Measurements from ENCODE around the gene SHROOM1. TPM values are rescaled to one million over a fixed set of nuclear protein-coding genes. Genes with fewer than 3 reads are reported as not detected.
A peak's percentile ranks its signal among the peaks of the same experiment; 100 is the strongest.
"Not testable (repeated sequence)": the region's sequence is repeated elsewhere in the genome, so short reads cannot be mapped to it uniquely, and the experiment has no call there.

The SHROOM1 gene
- polyA plus RNA-seq, 1 donor from 2014 or later = 1.8 TPM

- Histone ChIP-seq H3K4me2 (ENCODE audit: low read length) (no peak overlapping the region), H3K9ac (ENCODE audit: low read length) (no peak overlapping the region), H4K20me1 (ENCODE audit: insufficient read depth) (no peaks in the 10 kb centered on the region), H3F3A (ENCODE audit: insufficient read depth, low read length, poor library complexity, severe bottlenecking) (no peaks in the 10 kb centered on the region), H3K9me3 (ENCODE audit: low read length) (no peaks in the 10 kb centered on the region), H3K27ac (ENCODE audit: low read length) (no peak overlapping the region), H3K9me2 (ENCODE audit: insufficient read depth, low read length) (no peaks in the 10 kb centered on the region), H2AFZ (ENCODE audit: low read depth, low read length) (no peak overlapping the region), H3K4me3 (ENCODE audit: low read length) (no peak overlapping the region), H3K36me3 (ENCODE audit: insufficient read depth, low read length) (no peaks in the 10 kb centered on the region), H3K79me2 (replicated peaks; ENCODE audit: insufficient read depth, low read length) (no peaks in the 10 kb centered on the region), H3K27me3 (ENCODE audit: insufficient read depth, low read depth, low read length) (peaks cover 24% of the 10 kb centered on the region)
- TF ChIP-seq, protein P1, sequence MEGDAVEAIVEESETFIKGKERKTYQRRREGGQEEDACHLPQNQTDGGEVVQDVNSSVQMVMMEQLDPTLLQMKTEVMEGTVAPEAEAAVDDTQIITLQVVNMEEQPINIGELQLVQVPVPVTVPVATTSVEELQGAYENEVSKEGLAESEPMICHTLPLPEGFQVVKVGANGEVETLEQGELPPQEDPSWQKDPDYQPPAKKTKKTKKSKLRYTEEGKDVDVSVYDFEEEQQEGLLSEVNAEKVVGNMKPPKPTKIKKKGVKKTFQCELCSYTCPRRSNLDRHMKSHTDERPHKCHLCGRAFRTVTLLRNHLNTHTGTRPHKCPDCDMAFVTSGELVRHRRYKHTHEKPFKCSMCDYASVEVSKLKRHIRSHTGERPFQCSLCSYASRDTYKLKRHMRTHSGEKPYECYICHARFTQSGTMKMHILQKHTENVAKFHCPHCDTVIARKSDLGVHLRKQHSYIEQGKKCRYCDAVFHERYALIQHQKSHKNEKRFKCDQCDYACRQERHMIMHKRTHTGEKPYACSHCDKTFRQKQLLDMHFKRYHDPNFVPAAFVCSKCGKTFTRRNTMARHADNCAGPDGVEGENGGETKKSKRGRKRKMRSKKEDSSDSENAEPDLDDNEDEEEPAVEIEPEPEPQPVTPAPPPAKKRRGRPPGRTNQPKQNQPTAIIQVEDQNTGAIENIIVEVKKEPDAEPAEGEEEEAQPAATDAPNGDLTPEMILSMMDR (IDR thresholded peaks at IDR 0.05; ENCODE audit: poor library complexity, severe bottlenecking) = no peak
- TF ChIP-seq TAF1 (IDR thresholded peaks at IDR 0.05; ENCODE audit: low read depth) (no peak), POLR2AphosphoS5 (IDR thresholded peaks at IDR 0.05) (no peak), RAD21 (conservative IDR thresholded peaks at IDR 0.05) (no peak), EZH2 (IDR thresholded peaks at IDR 0.05; ENCODE audit: borderline replicate concordance, insufficient read depth, low read length, poor library complexity, severe bottlenecking) (no peak), EP300 (conservative IDR thresholded peaks at IDR 0.05; ENCODE audit: poor library complexity, severe bottlenecking) (no peak)
- TF ChIP-seq, protein P2, sequence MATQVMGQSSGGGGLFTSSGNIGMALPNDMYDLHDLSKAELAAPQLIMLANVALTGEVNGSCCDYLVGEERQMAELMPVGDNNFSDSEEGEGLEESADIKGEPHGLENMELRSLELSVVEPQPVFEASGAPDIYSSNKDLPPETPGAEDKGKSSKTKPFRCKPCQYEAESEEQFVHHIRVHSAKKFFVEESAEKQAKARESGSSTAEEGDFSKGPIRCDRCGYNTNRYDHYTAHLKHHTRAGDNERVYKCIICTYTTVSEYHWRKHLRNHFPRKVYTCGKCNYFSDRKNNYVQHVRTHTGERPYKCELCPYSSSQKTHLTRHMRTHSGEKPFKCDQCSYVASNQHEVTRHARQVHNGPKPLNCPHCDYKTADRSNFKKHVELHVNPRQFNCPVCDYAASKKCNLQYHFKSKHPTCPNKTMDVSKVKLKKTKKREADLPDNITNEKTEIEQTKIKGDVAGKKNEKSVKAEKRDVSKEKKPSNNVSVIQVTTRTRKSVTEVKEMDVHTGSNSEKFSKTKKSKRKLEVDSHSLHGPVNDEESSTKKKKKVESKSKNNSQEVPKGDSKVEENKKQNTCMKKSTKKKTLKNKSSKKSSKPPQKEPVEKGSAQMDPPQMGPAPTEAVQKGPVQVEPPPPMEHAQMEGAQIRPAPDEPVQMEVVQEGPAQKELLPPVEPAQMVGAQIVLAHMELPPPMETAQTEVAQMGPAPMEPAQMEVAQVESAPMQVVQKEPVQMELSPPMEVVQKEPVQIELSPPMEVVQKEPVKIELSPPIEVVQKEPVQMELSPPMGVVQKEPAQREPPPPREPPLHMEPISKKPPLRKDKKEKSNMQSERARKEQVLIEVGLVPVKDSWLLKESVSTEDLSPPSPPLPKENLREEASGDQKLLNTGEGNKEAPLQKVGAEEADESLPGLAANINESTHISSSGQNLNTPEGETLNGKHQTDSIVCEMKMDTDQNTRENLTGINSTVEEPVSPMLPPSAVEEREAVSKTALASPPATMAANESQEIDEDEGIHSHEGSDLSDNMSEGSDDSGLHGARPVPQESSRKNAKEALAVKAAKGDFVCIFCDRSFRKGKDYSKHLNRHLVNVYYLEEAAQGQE (IDR thresholded peaks at IDR 0.05; ENCODE audit: borderline replicate concordance) = no peak
Measured at GRCh38 chr5:132808448-132808847, 22.0 kb downstream of the SHROOM1 start.

DNA sequence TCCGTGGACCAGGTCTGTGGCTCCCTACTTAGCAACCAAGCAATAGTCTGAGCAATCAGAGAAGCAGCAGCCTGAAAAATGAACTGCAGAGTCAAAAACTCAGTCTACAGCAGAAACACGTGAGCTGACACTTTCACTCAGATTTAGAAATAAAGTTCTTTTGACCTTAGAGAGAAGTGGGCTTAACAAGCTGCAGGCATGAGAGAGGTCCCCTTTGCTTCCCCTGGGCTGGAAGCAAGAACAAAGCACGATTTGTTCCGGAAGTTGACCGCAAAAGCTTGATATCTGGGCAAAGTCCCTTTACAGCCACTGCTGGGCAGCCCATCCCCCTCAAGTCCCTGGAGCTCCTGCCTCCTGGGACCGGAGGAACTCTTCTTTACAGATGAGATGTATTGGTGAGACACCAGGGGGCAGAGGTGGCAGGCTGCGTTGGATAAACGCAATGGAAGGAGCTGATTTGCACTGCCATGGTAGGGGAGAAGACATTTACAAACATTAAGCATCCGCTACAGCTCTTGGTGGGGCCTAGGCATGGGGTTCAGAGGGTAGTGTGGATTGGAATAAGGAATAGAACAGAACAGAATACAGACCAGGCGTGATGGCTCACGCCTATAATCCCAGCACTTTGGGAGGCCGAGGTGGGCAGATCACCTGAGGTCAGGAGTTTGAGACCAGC lies 23.1 kb downstream of the SHROOM1 start:
- Histone ChIP-seq H2AFZ (ENCODE audit: low read depth, low read length) (no peak overlapping the region), H3K9me2 (ENCODE audit: insufficient read depth, low read length) (no peaks in the 10 kb centered on the region), H3K36me3 (ENCODE audit: insufficient read depth, low read length) (no peaks in the 10 kb centered on the region), H3F3A (ENCODE audit: insufficient read depth, low read length, poor library complexity, severe bottlenecking) (no peaks in the 10 kb centered on the region), H3K4me2 (ENCODE audit: low read length) (no peak overlapping the region), H3K9ac (ENCODE audit: low read length) (no peak overlapping the region), H3K79me2 (replicated peaks; ENCODE audit: insufficient read depth, low read length) (no peaks in the 10 kb centered on the region), H4K20me1 (ENCODE audit: insufficient read depth) (no peaks in the 10 kb centered on the region), H3K4me3 (ENCODE audit: low read length) (no peak overlapping the region), H3K9me3 (ENCODE audit: low read length) (no peaks in the 10 kb centered on the region), H3K27me3 (ENCODE audit: insufficient read depth, low read depth, low read length) (peaks cover 15% of the 10 kb centered on the region), H3K27ac (ENCODE audit: low read length) (no peak overlapping the region)
- TF ChIP-seq, protein P1 (IDR thresholded peaks at IDR 0.05; ENCODE audit: poor library complexity, severe bottlenecking) = peak; percentile 10
- TF ChIP-seq POLR2AphosphoS5 (IDR thresholded peaks at IDR 0.05) = no peak

GRCh38 chr5:132806804-132807162 lies 23.7 kb downstream of the SHROOM1 start:
- not testable (repeated sequence) for H3K27ac ChIP-seq (ENCODE audit: low read length); H3K4me3 ChIP-seq (ENCODE audit: low read length); H3F3A ChIP-seq (ENCODE audit: insufficient read depth, low read length, poor library complexity, severe bottlenecking); H3K9ac ChIP-seq (ENCODE audit: low read length); H3K79me2 ChIP-seq (replicated peaks; ENCODE audit: insufficient read depth, low read length); H2AFZ ChIP-seq (ENCODE audit: low read depth, low read length); H3K9me2 ChIP-seq (ENCODE audit: insufficient read depth, low read length); H4K20me1 ChIP-seq (ENCODE audit: insufficient read depth); H3K36me3 ChIP-seq (ENCODE audit: insufficient read depth, low read length); H3K9me3 ChIP-seq (ENCODE audit: low read length); H3K4me2 ChIP-seq (ENCODE audit: low read length)
- peaks cover 10% of the 10 kb centered on the region for H3K27me3 ChIP-seq (ENCODE audit: insufficient read depth, low read depth, low read length)

DNA sequence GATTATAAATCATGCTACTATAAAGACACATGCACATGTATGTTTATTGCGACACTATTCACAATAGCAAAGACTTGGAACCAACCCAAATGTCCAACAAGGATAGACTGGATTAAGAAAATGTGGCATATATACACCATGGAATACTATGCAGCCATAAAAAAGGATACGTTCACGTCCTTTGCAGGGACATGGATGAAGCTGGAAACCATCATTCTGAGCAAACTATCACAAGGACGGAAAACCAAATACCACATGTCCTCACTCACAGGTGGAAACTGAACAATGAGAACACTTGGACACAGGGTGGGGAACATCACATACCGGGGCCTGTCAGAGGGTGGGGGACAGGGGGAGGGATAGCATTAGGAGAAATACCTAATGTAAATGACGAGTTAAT lies 24.6 kb downstream of the SHROOM1 start:
- not testable (repeated sequence) for H3F3A ChIP-seq (ENCODE audit: insufficient read depth, low read length, poor library complexity, severe bottlenecking); H3K79me2 ChIP-seq (replicated peaks; ENCODE audit: insufficient read depth, low read length); H3K27me3 ChIP-seq (ENCODE audit: insufficient read depth, low read depth, low read length); H4K20me1 ChIP-seq (ENCODE audit: insufficient read depth); H2AFZ ChIP-seq (ENCODE audit: low read depth, low read length); H3K27ac ChIP-seq (ENCODE audit: low read length); H3K4me3 ChIP-seq (ENCODE audit: low read length); H3K9me2 ChIP-seq (ENCODE audit: insufficient read depth, low read length); H3K9ac ChIP-seq (ENCODE audit: low read length); H3K9me3 ChIP-seq (ENCODE audit: low read length); H3K4me2 ChIP-seq (ENCODE audit: low read length); H3K36me3 ChIP-seq (ENCODE audit: insufficient read depth, low read length)

DNA sequence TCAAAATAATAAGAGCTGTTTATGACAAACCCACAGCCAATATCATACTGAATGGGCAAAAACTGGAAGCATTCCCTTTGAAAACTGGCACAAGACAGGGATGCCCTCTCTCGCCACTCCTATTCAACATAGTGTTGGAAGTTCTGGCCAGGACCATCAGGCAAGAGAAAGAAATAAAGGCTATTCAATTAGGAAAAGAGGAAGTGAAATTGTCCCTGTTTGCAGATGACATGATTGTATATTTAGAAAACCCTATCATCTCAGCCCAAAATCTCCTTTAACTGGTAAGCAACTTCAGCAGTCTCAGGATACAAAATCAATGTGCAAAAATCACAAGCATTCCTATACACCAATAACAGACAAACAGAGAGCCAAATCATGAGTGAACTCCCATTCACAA lies 26.2 kb downstream of the SHROOM1 start:
- H3K27me3 ChIP-seq (ENCODE audit: insufficient read depth, low read depth, low read length); H3F3A ChIP-seq (ENCODE audit: insufficient read depth, low read length, poor library complexity, severe bottlenecking); H4K20me1 ChIP-seq (ENCODE audit: insufficient read depth); H3K9me2 ChIP-seq (ENCODE audit: insufficient read depth, low read length); H3K79me2 ChIP-seq (replicated peaks; ENCODE audit: insufficient read depth, low read length); H3K9ac ChIP-seq (ENCODE audit: low read length); H3K36me3 ChIP-seq (ENCODE audit: insufficient read depth, low read length); H3K4me2 ChIP-seq (ENCODE audit: low read length); H3K4me3 ChIP-seq (ENCODE audit: low read length); H3K9me3 ChIP-seq (ENCODE audit: low read length); H3K27ac ChIP-seq (ENCODE audit: low read length); H2AFZ ChIP-seq (ENCODE audit: low read depth, low read length): not testable (repeated sequence)
